Neuronal stem cell (in vitro differentiated cells): ENCODE data around the gene HIKESHI.

Source experiments
- DNase-seq: peaks from one replicate; pipeline ENCODE4 v3.0.0-alpha.2; 2013; ENCODE audit warnings: low spot score
- H2AFZ ChIP-seq: one replicate; pipeline ENCODE4 v1.6.1; 2013; ENCODE audit warnings: mild to moderate bottlenecking, low read length, inconsistent platforms
- H2AK5ac ChIP-seq: 2 replicates; pipeline ENCODE4 v1.6.1; 2013; ENCODE audit warnings: low read depth, mild to moderate bottlenecking, inconsistent platforms, low read length, moderate library complexity, mixed read lengths
- H2BK120ac ChIP-seq: 2 replicates; pipeline ENCODE4 v1.6.1; 2013; ENCODE audit warnings: low read depth, mild to moderate bottlenecking, inconsistent platforms, low read length, moderate library complexity, mixed read lengths
- H2BK12ac ChIP-seq: one replicate; pipeline ENCODE4 v1.6.1; 2013; ENCODE audit warnings: low read length, inconsistent platforms
- H2BK15ac ChIP-seq: 2 replicates; pipeline ENCODE4 v1.6.1; 2013; ENCODE audit warnings: mild to moderate bottlenecking, low read length, inconsistent platforms, mixed read lengths
- H2BK5ac ChIP-seq: one replicate; pipeline ENCODE4 v1.6.1; 2013; ENCODE audit warnings: inconsistent platforms, mild to moderate bottlenecking, low read length, moderate library complexity
- H3K14ac ChIP-seq: one replicate; pipeline ENCODE4 v1.6.1; 2013; ENCODE audit warnings: low read length, inconsistent platforms
- H3K18ac ChIP-seq: 2 replicates; pipeline ENCODE4 v1.6.1; 2013; ENCODE audit warnings: low read length, inconsistent platforms
- H3K23ac ChIP-seq: 2 replicates; pipeline ENCODE4 v1.6.1; 2013; ENCODE audit warnings: low read depth, mild to moderate bottlenecking, mixed read lengths, low read length, inconsistent platforms; ENCODE audit not compliant: poor library complexity
- H3K27ac ChIP-seq: replicated peaks from 3 replicates; pipeline ENCODE4 v1.5.1; 2013; ENCODE audit warnings: low read length, inconsistent platforms
- H3K27me3 ChIP-seq, 3 experiments: 2 replicates each; pipeline ENCODE4 v1.6.1; 2013; ENCODE audit warnings: low read length in 3 of 3, mild to moderate bottlenecking in 2 of 3, inconsistent platforms in 1 of 3, low read depth in 1 of 3, mixed read lengths in 1 of 3, moderate library complexity in 1 of 3; ENCODE audit not compliant: control insufficient read depth in 3 of 3, insufficient read depth in 3 of 3
- H3K36me3 ChIP-seq, 2 donors: replicated peaks in 1 of 2; 2 replicates each; pipeline ENCODE4 v1.6.1; 2013; ENCODE audit warnings: low read length in 2 of 2; ENCODE audit not compliant: control insufficient read depth in 2 of 2, insufficient read depth in 2 of 2
- H3K4ac ChIP-seq: 2 replicates; pipeline ENCODE4 v1.6.1; 2013; ENCODE audit warnings: inconsistent platforms, mild to moderate bottlenecking, low read length, moderate library complexity
- H3K4me1 ChIP-seq, 2 donors: 1 replicate in 1 of 2; 2 replicates in 1 of 2; pipeline ENCODE4 v1.6.1; 2013; ENCODE audit warnings: low read length in 2 of 2, low read depth in 1 of 2; ENCODE audit not compliant: control insufficient read depth in 2 of 2, insufficient read depth in 1 of 2
- H3K4me2 ChIP-seq: one replicate; pipeline ENCODE4 v1.6.1; 2013; ENCODE audit warnings: mild to moderate bottlenecking, low read length, inconsistent platforms; ENCODE audit not compliant: insufficient read depth, poor library complexity, severe bottlenecking
- H3K4me3 ChIP-seq, 2 donors: 2 replicates each; pipeline ENCODE4 v1.5.1; 2013; ENCODE audit warnings: low read length in 2 of 2, mild to moderate bottlenecking in 2 of 2, inconsistent platforms in 1 of 2, moderate library complexity in 1 of 2
- H3K79me1 ChIP-seq: one replicate; pipeline ENCODE4 v1.6.1; 2013; ENCODE audit warnings: low read depth, mild to moderate bottlenecking, inconsistent platforms, low read length, moderate library complexity
- H3K9ac ChIP-seq: one replicate; pipeline ENCODE4 v1.6.1; 2013; ENCODE audit warnings: mild to moderate bottlenecking, low read depth, low read length, inconsistent platforms; ENCODE audit not compliant: poor library complexity
- H3K9me3 ChIP-seq, 2 donors: replicated peaks in 1 of 2; 2 replicates each; pipeline versions ENCODE3 to v1.6.1; 2013; ENCODE audit warnings: low read length in 2 of 2, mild to moderate bottlenecking in 2 of 2, inconsistent platforms in 1 of 2, low read depth in 1 of 2, mixed read lengths in 1 of 2, moderate library complexity in 1 of 2; ENCODE audit not compliant: control insufficient read depth in 2 of 2, insufficient read depth in 1 of 2
- H4K8ac ChIP-seq: one replicate; pipeline ENCODE4 v1.6.1; 2013; ENCODE audit warnings: low read depth, mild to moderate bottlenecking, inconsistent platforms, low read length, moderate library complexity
- H4K91ac ChIP-seq: one replicate; pipeline ENCODE4 v1.6.1; 2013; ENCODE audit warnings: low read length, low read depth, mild to moderate bottlenecking, inconsistent platforms; ENCODE audit not compliant: poor library complexity
- WGBS, 2 donors: extraction: QIAGEN DNeasy Blood & Tissue Kit; methylation state at CpG; one replicate each; pipeline ENCODE4 v1.1.7; 2013; ENCODE audit warnings: missing lambda C conversion rate in 2 of 2, mixed read lengths in 1 of 2; ENCODE audit not compliant: insufficient read length in 2 of 2, insufficient replicate concordance in 1 of 2; ENCODE audit errors: extremely low coverage in 2 of 2; 5-methylcytosine and 5-hydroxymethylcytosine counted together

The HIKESHI gene

DNA sequence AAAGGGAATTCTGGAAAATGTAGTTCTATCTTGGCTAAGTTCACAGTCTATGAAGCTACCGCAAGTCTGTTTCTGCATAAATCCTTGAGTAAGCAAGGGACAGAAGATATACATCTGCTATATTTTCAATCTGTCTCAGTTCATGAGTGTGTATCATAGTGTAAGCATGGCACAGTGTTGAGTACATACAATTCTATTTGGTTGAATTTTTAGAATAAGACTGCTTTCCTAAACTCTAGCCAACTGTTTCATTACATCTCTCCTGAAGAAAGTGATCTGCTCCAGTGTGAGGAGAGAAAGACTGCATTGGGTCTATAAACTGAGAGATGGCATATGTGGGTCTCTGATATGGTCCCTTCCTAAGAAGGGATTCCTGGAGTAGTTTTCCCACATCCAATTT lies 70.0 kb downstream of the HIKESHI start:
- Histone ChIP-seq H3K9me3 (peaks cover 2 to 21% of the 10 kb centered on the region in 2 donors), H2BK12ac (no peak overlapping the region)

GRCh38 chr11:86372586-86372985 lies 70.5 kb downstream of the HIKESHI start:
- Histone ChIP-seq H2AK5ac (no peak overlapping the region), H3K79me1 (no peaks in the 10 kb centered on the region), H3K4me2 (no peak overlapping the region), H3K27me3 (no peaks in the 10 kb centered on the region), H3K27ac (no peak overlapping the region), H2AFZ (no peak overlapping the region), H2BK12ac (no peak overlapping the region), H2BK120ac (no peak overlapping the region), H4K91ac (no peak overlapping the region), H2BK5ac (no peak overlapping the region), H3K18ac (no peak overlapping the region), H3K36me3 (no peaks in the 10 kb centered on the region), H3K4ac (no peak overlapping the region), H3K4me3 (no peak overlapping the region), H3K9ac (no peak overlapping the region), H4K8ac (no peak overlapping the region), H3K4me1 (peaks cover 3 to 7% of the 10 kb centered on the region in 2 donors), H2BK15ac (no peak overlapping the region), H3K9me3 (peaks cover 2 to 21% of the 10 kb centered on the region in 2 donors), H3K23ac (no peak overlapping the region), H3K14ac (no peak overlapping the region)
- no peak for DNase-seq

More for the DNA sequence above, 70.0 kb downstream of the HIKESHI start:
- no peaks in the 10 kb centered on the region for H3K36me3 ChIP-seq
- H2BK15ac ChIP-seq, result no peak overlapping the region
- no peaks in the 10 kb centered on the region for H3K27me3 ChIP-seq
- H2BK5ac ChIP-seq, result no peak overlapping the region
- H3K4ac ChIP-seq, result no peak overlapping the region
- no peak overlapping the region for H4K91ac ChIP-seq
- H3K18ac ChIP-seq, result no peak overlapping the region
- H3K27ac ChIP-seq, result no peak overlapping the region
- H2AFZ ChIP-seq, result no peak overlapping the region
- H2AK5ac ChIP-seq, result no peak overlapping the region
- H3K79me1 ChIP-seq, result no peaks in the 10 kb centered on the region
- no peak overlapping the region for H3K4me3 ChIP-seq
- no peak overlapping the region for H3K23ac ChIP-seq
- WGBS, 2 donors, result no CpG with 5 or more reads among the region's 1 CpG
- no peak overlapping the region for H2BK120ac ChIP-seq
- H3K9ac ChIP-seq, result no peak overlapping the region
- no peak for DNase-seq
- H3K14ac ChIP-seq, result no peak overlapping the region
- H3K4me2 ChIP-seq, result no peak overlapping the region
- peaks cover 3 to 7% of the 10 kb centered on the region in 2 donors for H3K4me1 ChIP-seq
- H4K8ac ChIP-seq, result no peak overlapping the region

DNA sequence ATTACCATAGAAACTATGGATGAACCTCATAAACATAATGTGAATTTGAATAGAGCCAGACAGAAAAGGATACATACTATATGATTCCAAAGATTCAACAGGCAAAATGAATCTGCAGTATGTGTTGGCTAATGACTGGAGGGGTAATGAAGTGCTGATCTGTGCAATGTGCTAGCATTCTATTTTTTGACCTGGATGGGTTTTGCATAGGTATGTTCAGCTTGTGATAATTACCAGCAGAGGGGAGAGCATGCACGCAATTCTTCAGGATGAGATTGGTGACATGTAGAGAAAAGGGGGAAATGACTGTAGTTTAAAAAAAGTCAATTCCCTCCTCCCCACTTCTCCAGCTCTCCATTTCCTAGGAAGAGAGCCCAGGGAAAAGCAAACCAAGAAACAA lies 72.0 kb downstream of the HIKESHI start:
- H3K18ac ChIP-seq, result no peak overlapping the region
- peak overlapping the region; percentile 52 for H3K4me2 ChIP-seq
- no peak overlapping the region for H3K9ac ChIP-seq
- H3K79me1 ChIP-seq, result no peaks in the 10 kb centered on the region
- WGBS, 2 donors, result no CpG with 5 or more reads among the region's 1 CpG
- no peak overlapping the region for H3K4ac ChIP-seq
- H3K36me3 ChIP-seq, result no peaks in the 10 kb centered on the region
- no peak overlapping the region for H2BK120ac ChIP-seq
- no peak overlapping the region for H4K91ac ChIP-seq
- DNase-seq, result no peak
- H2BK15ac ChIP-seq, result no peak overlapping the region
- no peak overlapping the region for H2AK5ac ChIP-seq
- H3K27me3 ChIP-seq, result no peaks in the 10 kb centered on the region
- no peak overlapping the region for H2BK5ac ChIP-seq
- peak overlapping the region in 1 of 2 donors; percentile 25 for H3K4me3 ChIP-seq
- no peak overlapping the region for H4K8ac ChIP-seq
- H2AFZ ChIP-seq, result peak overlapping the region; percentile 66
- no peak overlapping the region for H2BK12ac ChIP-seq
- H3K23ac ChIP-seq, result no peak overlapping the region
- peaks cover 2 to 21% of the 10 kb centered on the region in 2 donors for H3K9me3 ChIP-seq
- H3K4me1 ChIP-seq, result peaks cover 3 to 7% of the 10 kb centered on the region in 2 donors
- H3K27ac ChIP-seq, result no peak overlapping the region
- H3K14ac ChIP-seq, result no peak overlapping the region

- no peak within 1 kb of the TSS for H3K14ac ChIP-seq
- H3K9ac ChIP-seq, result no peak within 1 kb of the TSS
- H4K8ac ChIP-seq, result no peak within 1 kb of the TSS
- WGBS, 2 donors, result no CpG with 5 or more reads among the region's 25 CpGs
- H2AFZ ChIP-seq, result peak within 1 kb of the TSS; percentile 66
- H2BK12ac ChIP-seq, result no peak within 1 kb of the TSS
- no peaks in the 10 kb centered on the region for H3K79me1 ChIP-seq
- H2BK15ac ChIP-seq, result no peak within 1 kb of the TSS
- H3K23ac ChIP-seq, result no peak within 1 kb of the TSS
- no peak within 1 kb of the TSS for H3K4ac ChIP-seq
- no peak within 1 kb of the TSS for H4K91ac ChIP-seq
- H3K36me3 ChIP-seq, result no peaks in the 10 kb centered on the region
- H3K18ac ChIP-seq, result peak within 1 kb of the TSS; percentile 75
- DNase-seq, result peak; percentile 58
- H3K27me3 ChIP-seq, result no peaks in the 10 kb centered on the region
- peak within 1 kb of the TSS; percentile 58 for H2AK5ac ChIP-seq
- peaks cover 3 to 7% of the 10 kb centered on the region in 2 donors for H3K4me1 ChIP-seq
- H2BK5ac ChIP-seq, result no peak within 1 kb of the TSS
- H3K27ac ChIP-seq, result no peak within 1 kb of the TSS
- H2BK120ac ChIP-seq, result peak within 1 kb of the TSS; percentile 74
- H3K9me3 ChIP-seq, result peaks cover 2 to 19% of the 10 kb centered on the region in 2 donors
- H3K4me3 ChIP-seq, result peak within 1 kb of the TSS in 1 of 2 donors; percentile 25
- peak within 1 kb of the TSS; percentile 52 for H3K4me2 ChIP-seq
These were observed 72.5 kb downstream of the HIKESHI start, which contains the start of gene CCDC81 for GRCh38 chr11:86374586-86374985. Gene CCDC81 (plus strand): TSS chr11:86374887. CDS start chr11:86375164, 277 bp downstream.
